Keratinocyte (primary cell): ENCODE data around the gene TBC1D16. TPM values are rescaled to one million over a fixed set of nuclear protein-coding genes. Genes with fewer than 3 reads are reported as not detected.

Experiments used
- DNase-seq: peaks from one replicate; pipeline ENCODE4 v3.0.0-alpha.2; 2011; ENCODE audit warnings: low read depth, missing footprints, low spot score
- FAIRE-seq: peaks from 2 replicates; lab custom pipeline; 2011; peaks lifted over from hg19 to GRCh38; lab: Jason Lieb, UNC
- H2AFZ ChIP-seq: 2 replicates; pipeline ENCODE4 v1.6.0; 2012; ENCODE audit warnings: low read length, control low read depth, inconsistent platforms; ENCODE audit not compliant: control insufficient read depth
- H3K27ac ChIP-seq: 2 replicates; pipeline ENCODE4 v1.5.1; 2011; ENCODE audit warnings: low read length; ENCODE audit not compliant: control insufficient read depth, insufficient read depth
- H3K27me3 ChIP-seq: 3 replicates; pipeline ENCODE4 v1.6.0; 2011; ENCODE audit warnings: low read length; ENCODE audit not compliant: control insufficient read depth, insufficient read depth; ENCODE audit errors: extremely low read depth
- H3K36me3 ChIP-seq, 2 experiments: 2 replicates in 1 of 2; 3 replicates in 1 of 2; pipeline ENCODE4 v1.5.1; 2011; ENCODE audit warnings: low read length in 2 of 2, mild to moderate bottlenecking in 1 of 2; ENCODE audit not compliant: control insufficient read depth in 2 of 2, insufficient read depth in 2 of 2; ENCODE audit errors: extremely low read depth in 1 of 2
- H3K4me1 ChIP-seq: 3 replicates; pipeline ENCODE4 v1.5.1; 2011; ENCODE audit warnings: low read length; ENCODE audit not compliant: control insufficient read depth, insufficient read depth; ENCODE audit errors: extremely low read depth
- H3K4me2 ChIP-seq: 3 replicates; pipeline ENCODE4 v1.6.0; 2011; ENCODE audit warnings: low read depth, low read length; ENCODE audit not compliant: control insufficient read depth, insufficient read depth; ENCODE audit errors: extremely low read depth
- H3K4me3 ChIP-seq, 3 experiments: fragments of 200-600 bp in 1 of 3; sonication (generic) in 1 of 3; 2 replicates in 2 of 3; 3 replicates in 1 of 3; pipeline ENCODE4 v1.5.1; 2011 to 2016; ENCODE audit warnings: low read length in 3 of 3, mild to moderate bottlenecking in 3 of 3, control low read depth in 2 of 3, inconsistent platforms in 1 of 3, low read depth in 1 of 3, mixed read lengths in 1 of 3, mixed run types in 1 of 3, moderate library complexity in 1 of 3; ENCODE audit not compliant: control insufficient read depth in 2 of 3, insufficient read depth in 2 of 3; ENCODE audit errors: extremely low read depth in 1 of 3
- H3K79me2 ChIP-seq: 2 replicates; pipeline ENCODE4 v1.6.0; 2012; ENCODE audit warnings: low read length; ENCODE audit not compliant: control insufficient read depth, insufficient read depth
- H3K9ac ChIP-seq: 3 replicates; pipeline ENCODE4 v1.6.0; 2011; ENCODE audit warnings: low read length; ENCODE audit not compliant: control insufficient read depth, insufficient read depth; ENCODE audit errors: extremely low read depth
- H3K9me1 ChIP-seq: 3 replicates; pipeline ENCODE4 v1.6.0; 2011; ENCODE audit warnings: low read length; ENCODE audit not compliant: control insufficient read depth, insufficient read depth; ENCODE audit errors: extremely low read depth
- H3K9me3 ChIP-seq: 2 replicates; pipeline ENCODE4 v1.5.1; 2012; ENCODE audit warnings: low read depth, low read length; ENCODE audit not compliant: control insufficient read depth
- H4K20me1 ChIP-seq: 3 replicates; pipeline ENCODE4 v1.6.0; 2011; ENCODE audit warnings: low read length; ENCODE audit not compliant: control insufficient read depth, insufficient read depth; ENCODE audit errors: extremely low read depth
- CTCF ChIP-seq, 3 experiments: IDR thresholded peaks in 1 of 3; conservative IDR thresholded peaks in 1 of 3; optimal IDR thresholded peaks in 1 of 3; 2 replicates in 2 of 3; 3 replicates in 1 of 3; pipeline versions ENCODE3 to v1.5.1; 2011; ENCODE audit warnings: low read length in 3 of 3, mild to moderate bottlenecking in 3 of 3, moderate library complexity in 2 of 3, control low read depth in 1 of 3, inconsistent platforms in 1 of 3; ENCODE audit not compliant: insufficient read depth in 2 of 3; ENCODE audit errors: extremely low read depth in 1 of 3
- EZH2 ChIP-seq: IDR thresholded peaks from one replicate; pipeline ENCODE4 v1.6.1; 2012; ENCODE audit warnings: inconsistent platforms, mild to moderate bottlenecking, low read length, moderate library complexity
- dilution Hi-C: fragments of 300-500 bp; cut with MboI; formaldehyde crosslinking; loops from one replicate; pipeline ENCODE4 v1.7.0; 2020; ENCODE audit warnings: low sequenced_read_pairs; ENCODE audit not compliant: extremely low pct_ligation_motif_present
- polyA plus RNA-seq, 5 experiments: library from polyadenylated mRNA; depleted of rRNA in 3 of 5; stranded (reverse) in 3 of 5; stranded (forward) in 1 of 5; unstranded in 1 of 5; fragments of >200 nt; gene quantifications; 1 replicate in 1 of 5; 2 replicates in 3 of 5; 3 replicates in 1 of 5; pipeline versions ENCODE4 v1.2.1 to v1.2.3, GENCODE V29; 2011 to 2012; ENCODE audit warnings: missing spikeins in 2 of 5, low read depth in 1 of 5, low replicate concordance in 1 of 5

The TBC1D16 gene
- polyA plus RNA-seq, 1 donor (not counting 4 experiments of a cell fraction or from before 2014, with no cell fraction given), result 8.6 TPM

GRCh38 chr17:80072410-80072809 lies 36.7 kb upstream of the TBC1D16 start:
- Histone ChIP-seq H3K36me3 (no peaks in the 10 kb centered on the region), H3K4me2 (no peak overlapping the region), H3K79me2 (no peaks in the 10 kb centered on the region), H3K9ac (no peak overlapping the region), H3K9me1 (no peaks in the 10 kb centered on the region), H3K9me3 (no peaks in the 10 kb centered on the region), H3K4me1 (no peaks in the 10 kb centered on the region), H3K27me3 (no peaks in the 10 kb centered on the region), H3K27ac (no peak overlapping the region), H3K4me3 (no peak overlapping the region), H4K20me1 (no peaks in the 10 kb centered on the region), H2AFZ (no peak overlapping the region)
- DNase-seq (no peak), FAIRE-seq (no peak)
- dilution Hi-C loops, result no loop called here
- TF ChIP-seq CTCF (optimal IDR thresholded peaks at IDR 0.05 in 1 of 3, IDR thresholded peaks at IDR 0.05 in 1 of 3, conservative IDR thresholded peaks at IDR 0.05 in 1 of 3; ENCODE audit: extremely low read depth in 1 of 3, insufficient read depth in 2 of 3, low read length in 3 of 3), result no peak
- TF ChIP-seq EZH2, result no peak

- Histone ChIP-seq H3K4me3 (no peak overlapping the region), H3K4me1 (no peaks in the 10 kb centered on the region), H2AFZ (no peak overlapping the region), H3K9me3 (no peaks in the 10 kb centered on the region), H3K9ac (no peak overlapping the region), H3K27ac (no peak overlapping the region), H3K36me3 (no peaks in the 10 kb centered on the region), H3K79me2 (no peaks in the 10 kb centered on the region), H3K27me3 (peaks cover under 1% of the 10 kb centered on the region), H4K20me1 (no peaks in the 10 kb centered on the region), H3K9me1 (no peaks in the 10 kb centered on the region), H3K4me2 (no peak overlapping the region)
- FAIRE-seq (no peak), DNase-seq (no peak)
- TF ChIP-seq CTCF (optimal IDR thresholded peaks at IDR 0.05 in 1 of 3, IDR thresholded peaks at IDR 0.05 in 1 of 3, conservative IDR thresholded peaks at IDR 0.05 in 1 of 3; ENCODE audit: extremely low read depth in 1 of 3, insufficient read depth in 2 of 3, low read length in 3 of 3) (no peak), EZH2 (no peak)
- dilution Hi-C loops, result no loop called here
Measured at GRCh38 chr17:80071116-80071841, 35.6 kb upstream of the TBC1D16 start.
